ENCODE data around the gene VOPP1.
"Not testable (repeated sequence)": the region's sequence is repeated elsewhere in the genome, so short reads cannot be mapped to it uniquely, and the experiment has no call there.

Gene VOPP1

GRCh38 chr7:55527307-55527706 lies 45.0 kb downstream of the VOPP1 start:
- DNase-seq: no peak

DNA sequence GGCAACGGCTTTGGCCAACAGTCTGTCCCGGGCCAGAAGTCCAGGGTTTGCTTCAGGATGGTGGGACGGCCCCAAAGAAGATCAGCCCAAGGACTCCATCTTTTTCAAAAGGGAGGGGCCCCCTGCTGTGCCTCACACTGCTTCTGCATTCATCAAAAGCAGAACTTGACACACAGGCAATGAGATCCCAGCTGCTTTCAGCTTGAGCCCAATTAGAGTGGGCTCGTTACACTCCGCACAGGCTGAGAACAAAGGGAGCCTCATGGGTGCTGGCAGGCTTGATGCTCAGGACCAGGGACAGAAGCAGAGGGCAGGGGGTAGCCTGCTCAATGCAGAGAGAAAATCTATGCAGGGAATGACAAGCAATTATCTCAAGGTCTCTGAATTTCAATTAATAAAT lies 45.5 kb downstream of the VOPP1 start:
- DNase-seq: no peak

DNA sequence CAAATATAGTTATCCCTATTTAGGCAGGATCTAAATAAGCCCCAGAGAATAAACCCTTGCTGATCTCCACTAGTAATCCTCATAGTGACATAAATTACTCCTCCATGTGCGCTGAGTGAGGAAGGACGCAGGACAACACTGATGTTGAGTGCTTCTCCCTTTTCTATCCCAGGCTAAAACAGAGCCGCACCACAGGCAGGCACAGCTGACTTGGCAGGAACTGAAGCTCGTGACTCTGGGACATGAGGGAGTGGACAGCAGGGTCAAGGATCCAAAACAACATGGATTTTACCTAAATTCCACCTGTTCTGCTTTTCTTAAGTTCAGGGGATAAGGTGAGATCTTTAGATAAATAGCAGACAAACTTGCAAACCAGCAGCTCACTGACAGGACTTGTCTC lies 46.0 kb downstream of the VOPP1 start:
- DNase-seq: no peak

- no peak for DNase-seq
Measured at GRCh38 chr7:55524558-55525310, 47.6 kb downstream of the VOPP1 start.

GRCh38 chr7:55523366-55523765 lies 48.9 kb downstream of the VOPP1 start:
- DNase-seq: no peak

- no peak for DNase-seq
Measured at GRCh38 chr7:55521917-55522902, 50.1 kb downstream of the VOPP1 start.

DNA sequence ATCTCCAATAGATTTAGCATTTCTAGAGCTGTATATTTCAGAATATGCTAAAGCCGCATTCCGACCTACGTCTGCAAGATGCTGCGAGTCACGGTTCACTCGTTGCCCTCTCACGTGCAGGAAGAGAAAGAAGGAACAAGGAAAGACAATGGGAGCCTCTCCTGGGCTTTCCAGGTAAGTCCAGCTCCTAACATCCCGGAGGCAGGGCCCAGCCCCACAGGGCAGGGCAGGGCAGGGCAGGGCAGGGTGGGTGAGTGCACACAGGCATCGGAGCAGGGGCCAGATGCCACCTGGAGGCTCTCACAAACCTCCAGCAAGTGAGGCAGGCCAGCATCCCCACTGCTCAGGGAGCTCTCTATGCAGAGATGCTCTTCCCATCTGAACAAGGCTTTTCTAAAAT lies 50.8 kb downstream of the VOPP1 start:
- DNase-seq: no peak

- DNase-seq: no peak
Measured at GRCh38 chr7:55520426-55521140, 51.7 kb downstream of the VOPP1 start.

- DNase-seq: no peak
Measured at GRCh38 chr7:55518836-55519235, 53.5 kb downstream of the VOPP1 start.

DNA sequence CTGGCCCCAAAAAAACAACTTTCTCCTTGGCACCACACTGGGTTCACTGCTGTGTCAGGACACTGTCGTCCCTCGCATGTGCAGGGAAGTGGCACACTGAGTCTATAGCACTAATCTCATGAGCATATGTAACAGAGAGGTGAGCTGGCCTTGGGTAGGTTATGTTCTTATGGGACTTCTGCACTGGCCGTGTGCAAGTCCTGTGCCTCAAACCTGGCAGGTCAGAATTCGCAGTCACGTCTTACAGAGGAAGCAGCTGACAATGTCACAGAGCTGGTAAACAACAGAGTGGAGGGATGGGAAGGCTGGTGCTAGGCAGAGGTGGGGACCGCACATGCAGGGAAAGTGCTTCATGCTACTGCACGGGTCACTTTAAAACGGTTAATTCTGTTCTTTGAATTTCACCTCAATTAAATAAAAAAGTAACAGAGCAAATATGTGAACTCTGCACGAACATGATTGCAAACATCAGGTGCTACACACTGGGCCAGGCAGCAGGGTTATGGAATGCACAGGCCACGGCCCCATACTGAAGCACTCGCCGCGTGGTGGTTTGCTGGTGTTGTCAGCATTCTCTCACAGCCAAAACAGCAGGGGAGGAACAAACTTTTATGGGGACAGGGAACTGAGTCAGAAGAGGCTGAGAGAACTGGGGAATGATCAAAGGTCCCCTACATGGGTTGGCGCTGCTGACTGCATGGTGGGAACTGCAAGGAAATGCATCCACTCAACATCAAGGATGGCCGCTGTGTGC lies 54.2 kb downstream of the VOPP1 start:
- DNase-seq: no peak

- DNase-seq: no peak
Measured at GRCh38 chr7:55517191-55517633, 55.1 kb downstream of the VOPP1 start.

GRCh38 chr7:55516409-55516808 lies 55.9 kb downstream of the VOPP1 start:
- DNase-seq: no peak

DNA sequence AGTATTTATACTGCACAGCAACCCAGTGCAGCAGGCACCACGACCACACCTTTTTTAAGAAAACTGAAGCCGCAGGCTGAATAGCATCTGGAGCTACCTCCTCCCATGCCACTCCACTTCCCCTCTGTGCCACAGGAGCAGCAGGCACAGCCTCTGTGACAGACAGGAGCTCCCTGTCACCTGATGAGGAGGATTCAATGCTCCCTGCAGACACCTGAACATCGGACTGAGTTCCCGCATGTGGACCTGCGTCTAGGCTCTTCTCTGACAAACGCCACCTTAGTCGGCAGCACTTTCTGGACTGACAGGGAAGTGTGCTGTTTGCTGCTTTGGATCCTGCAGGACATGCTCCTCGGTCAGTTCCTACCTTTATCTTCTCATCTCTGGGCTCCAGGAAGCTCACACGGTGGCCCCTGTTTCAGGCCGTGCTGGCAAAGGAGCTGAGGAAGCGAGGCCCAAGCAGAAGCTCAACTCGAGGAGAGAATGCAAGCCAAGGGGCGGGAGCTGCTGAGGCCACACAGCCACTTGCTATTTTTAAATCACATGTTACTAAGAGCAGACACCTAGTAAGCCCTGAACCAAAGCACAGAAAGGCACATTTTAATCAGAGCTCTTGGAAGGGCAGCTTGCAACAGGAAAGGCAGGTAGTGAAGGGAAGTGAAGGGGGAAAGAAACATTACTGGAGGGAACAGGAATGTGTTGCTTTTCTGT lies 56.6 kb downstream of the VOPP1 start:
- DNase-seq: no peak

DNA sequence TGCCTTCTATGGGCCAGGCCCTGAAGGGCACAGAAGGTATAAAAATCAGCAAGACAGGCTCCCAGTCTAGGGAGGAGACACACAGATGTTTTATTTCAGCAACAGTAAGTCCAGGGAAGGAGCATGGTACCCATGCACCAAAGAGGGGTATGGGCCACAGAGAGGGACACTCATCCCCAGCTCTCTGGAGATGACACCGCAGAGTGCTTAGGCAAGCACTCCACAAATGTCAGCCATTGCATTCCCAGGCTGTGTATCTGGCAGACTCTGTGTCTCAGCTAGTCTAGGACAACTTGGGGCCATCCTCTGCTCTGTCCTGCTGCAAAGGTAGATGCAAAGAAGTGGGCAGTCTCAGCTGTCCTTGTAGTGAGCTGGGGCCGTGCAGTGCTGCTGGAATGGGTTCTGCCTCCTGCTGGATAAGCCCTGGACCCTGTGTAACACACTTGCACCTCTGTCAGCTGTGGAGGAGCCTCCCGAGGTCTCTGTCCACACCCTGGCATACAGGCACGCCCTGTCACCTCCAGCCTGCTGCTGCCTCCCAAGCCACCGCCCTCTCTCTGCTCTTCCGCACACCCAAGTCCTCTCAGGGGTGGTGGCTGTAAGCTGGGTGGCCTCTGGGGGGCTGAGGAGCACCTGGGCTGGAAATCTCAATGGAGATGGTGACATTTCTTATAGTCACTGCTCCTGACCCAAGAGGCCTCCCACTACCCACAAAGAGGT lies 57.6 kb downstream of the VOPP1 start:
- DNase-seq: no peak

- no peak for DNase-seq
Measured at GRCh38 chr7:55513868-55514267, 58.4 kb downstream of the VOPP1 start.

DNA sequence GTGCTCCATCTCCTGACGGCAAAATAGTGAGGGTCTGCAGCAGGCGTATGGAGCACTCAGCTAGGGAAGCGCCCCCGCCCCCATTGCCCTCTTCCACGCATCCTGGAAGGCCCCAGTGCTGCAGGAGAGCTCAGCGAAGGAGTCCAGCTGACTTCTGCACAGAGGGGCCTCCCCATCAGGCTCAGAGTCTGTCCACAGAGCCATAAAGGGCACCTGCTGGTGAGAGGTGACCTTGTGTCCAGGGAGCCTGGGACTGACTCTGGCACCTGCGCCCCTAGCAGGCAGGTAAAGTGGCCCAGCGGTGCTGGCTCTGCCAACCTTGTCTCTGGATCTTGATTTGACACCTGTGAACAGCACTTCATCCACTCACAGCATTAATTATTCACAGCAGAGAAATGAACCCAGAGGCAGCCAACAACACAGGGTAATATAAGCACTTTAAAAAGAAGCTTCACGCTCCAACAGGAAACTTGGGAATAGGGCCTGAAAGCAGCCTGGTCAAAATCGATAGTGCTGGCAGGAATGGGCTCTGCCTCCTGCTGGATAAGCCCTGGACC lies 59.6 kb downstream of the VOPP1 start:
- no peak for DNase-seq

DNA sequence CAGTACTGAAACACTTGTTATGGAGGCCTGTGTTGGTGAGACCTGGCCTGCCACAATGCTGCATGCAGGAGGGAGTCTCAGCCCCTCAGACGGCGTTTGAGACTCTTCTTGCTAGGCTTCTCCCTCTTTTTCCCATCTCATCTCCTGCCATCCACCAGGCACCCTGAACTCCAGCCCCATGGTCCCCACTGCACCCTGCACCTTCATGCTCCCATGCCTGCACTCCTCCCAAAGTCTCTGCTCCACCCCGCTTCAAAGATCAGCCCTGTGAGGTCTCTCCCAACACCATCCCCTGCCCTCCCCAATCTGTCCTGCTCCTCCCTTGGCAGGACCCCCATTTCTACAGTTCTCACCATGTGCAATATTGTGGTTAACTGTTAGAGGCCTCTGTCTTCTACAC lies 61.7 kb downstream of the VOPP1 start:
- no peak for DNase-seq

DNA sequence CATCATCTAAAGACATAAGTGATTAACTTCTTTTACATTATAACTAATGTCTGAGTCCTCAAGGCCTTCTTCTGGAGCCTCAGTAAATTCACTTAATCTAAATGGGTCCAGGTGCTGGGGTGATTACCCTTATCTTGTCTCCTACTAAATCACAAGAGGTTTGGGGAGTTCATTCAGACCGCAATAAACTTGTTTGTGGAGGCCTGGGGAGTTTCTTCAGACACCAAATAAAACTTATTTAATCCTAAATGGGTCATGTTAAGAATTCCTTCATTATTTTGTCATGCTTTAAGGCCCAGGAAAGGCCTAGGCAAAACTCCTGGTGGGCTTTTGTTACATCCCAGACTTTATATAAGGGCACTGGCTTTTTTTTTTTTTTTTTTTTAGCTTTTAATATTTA lies 62.1 kb downstream of the VOPP1 start:
- not testable (repeated sequence) for DNase-seq

GRCh38 chr7:55509322-55509721 lies 63.0 kb downstream of the VOPP1 start:
- no peak for DNase-seq

DNA sequence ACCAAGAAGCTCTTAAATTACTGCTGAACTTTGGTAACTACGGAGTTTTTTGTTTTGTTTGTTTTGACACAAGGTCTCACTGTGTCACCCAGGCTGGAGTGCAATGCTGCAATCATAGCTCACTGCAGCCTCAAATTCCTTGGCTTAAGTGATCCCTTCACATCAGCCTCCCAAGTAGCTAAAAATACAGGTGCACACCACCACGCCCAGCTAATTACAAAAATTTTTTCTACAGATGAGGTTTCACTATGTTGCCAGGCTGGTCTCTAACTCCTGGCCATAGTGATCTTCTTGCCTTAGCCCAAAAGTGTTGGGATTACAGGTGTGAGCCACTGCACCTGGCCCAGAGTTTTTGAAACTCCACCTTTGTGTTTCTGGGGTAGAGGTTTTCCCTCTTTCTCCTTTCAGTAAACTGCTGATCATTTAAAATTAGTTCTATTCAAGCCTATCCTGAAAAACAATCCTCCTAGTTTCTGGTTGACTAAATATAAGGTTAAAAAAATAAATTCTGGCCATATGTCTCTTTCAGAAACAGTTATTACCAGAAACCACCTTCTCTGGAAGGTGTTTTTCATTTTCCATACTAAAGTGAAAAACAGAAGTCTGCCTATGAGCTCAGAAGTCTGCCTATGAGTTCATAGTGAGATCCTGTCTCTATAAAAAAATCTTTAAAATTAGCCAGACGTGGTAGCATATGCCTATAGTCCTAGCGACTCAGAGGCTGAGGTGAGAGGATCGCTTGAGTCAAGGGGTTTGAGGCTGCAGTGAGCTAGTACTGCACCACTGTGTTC lies 63.9 kb downstream of the VOPP1 start:
- no peak for DNase-seq

Measured in DMS 273 treated with DMSO at 0.1 percent for 48 hours (cell line).